Peyer's patch (tissue), 4 donors: Measurements from ENCODE around the gene RSKR.

ENCODE experiments used
- POLR2A ChIP-seq, 2 donors: fragments of 450-650 bp; IDR thresholded peaks; one replicate each; pipeline ENCODE4 v1.5.1; 2017; ENCODE audit warnings: antibody characterized with exemption in 2 of 2, mild to moderate bottlenecking in 2 of 2, moderate library complexity in 2 of 2
- TF ChIP-seq, protein P1 (sequence below), 6 experiments: fragments of 450-650 bp in 4 of 6; fragments of 200-600 bp in 2 of 6; sonication (generic) in 1 of 6; IDR thresholded peaks; one replicate each; pipeline ENCODE4 v1.5.1; 2017 to 2019; ENCODE audit warnings: antibody characterized with exemption in 6 of 6, mild to moderate bottlenecking in 3 of 6, moderate library complexity in 1 of 6

DNA sequence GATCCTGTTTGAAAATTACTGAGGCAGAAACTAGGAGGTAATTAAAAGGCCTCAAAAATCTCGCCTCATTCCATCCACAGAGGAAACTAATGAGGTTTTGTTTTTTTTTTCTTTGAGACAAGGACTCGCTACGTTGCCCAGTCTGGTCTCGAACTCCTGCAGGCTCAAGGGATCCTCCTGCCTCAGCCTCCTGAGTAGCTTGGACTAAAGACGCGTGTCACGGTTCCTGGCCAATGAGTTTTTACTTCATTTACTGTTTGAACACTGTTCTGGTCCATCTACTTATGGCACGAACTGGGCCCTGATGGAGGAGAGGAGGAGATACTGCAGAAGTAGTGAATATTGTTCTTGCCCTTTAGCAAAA, 31.6 kb upstream of the RSKR start:
- TF ChIP-seq, protein P1, sequence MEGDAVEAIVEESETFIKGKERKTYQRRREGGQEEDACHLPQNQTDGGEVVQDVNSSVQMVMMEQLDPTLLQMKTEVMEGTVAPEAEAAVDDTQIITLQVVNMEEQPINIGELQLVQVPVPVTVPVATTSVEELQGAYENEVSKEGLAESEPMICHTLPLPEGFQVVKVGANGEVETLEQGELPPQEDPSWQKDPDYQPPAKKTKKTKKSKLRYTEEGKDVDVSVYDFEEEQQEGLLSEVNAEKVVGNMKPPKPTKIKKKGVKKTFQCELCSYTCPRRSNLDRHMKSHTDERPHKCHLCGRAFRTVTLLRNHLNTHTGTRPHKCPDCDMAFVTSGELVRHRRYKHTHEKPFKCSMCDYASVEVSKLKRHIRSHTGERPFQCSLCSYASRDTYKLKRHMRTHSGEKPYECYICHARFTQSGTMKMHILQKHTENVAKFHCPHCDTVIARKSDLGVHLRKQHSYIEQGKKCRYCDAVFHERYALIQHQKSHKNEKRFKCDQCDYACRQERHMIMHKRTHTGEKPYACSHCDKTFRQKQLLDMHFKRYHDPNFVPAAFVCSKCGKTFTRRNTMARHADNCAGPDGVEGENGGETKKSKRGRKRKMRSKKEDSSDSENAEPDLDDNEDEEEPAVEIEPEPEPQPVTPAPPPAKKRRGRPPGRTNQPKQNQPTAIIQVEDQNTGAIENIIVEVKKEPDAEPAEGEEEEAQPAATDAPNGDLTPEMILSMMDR (IDR thresholded peaks at IDR 0.05), result no peak
- no peak for TF ChIP-seq POLR2A (IDR thresholded peaks at IDR 0.05)
